ENCODE results near the gene ELN. TPM values are rescaled to one million over a fixed set of nuclear protein-coding genes. Genes with fewer than 3 reads are reported as not detected.

ELN gene
- total RNA-seq, 1 donor from 2014 or later: 8.1 TPM

Other genes with a start within 250 kb of the ELN start
- 1.7 TPM for gene CLDN4, start 197.2 kb upstream of the ELN start, total RNA-seq
- 0.96 TPM for gene METTL27, start 185.7 kb upstream of the ELN start, total RNA-seq
- gene TMEM270, start 167.0 kb upstream of the ELN start, total RNA-seq: not detected
- gene LIMK1, start 55.6 kb downstream of the ELN start, total RNA-seq: 3.7 TPM
- 125 TPM for gene EIF4H, start 146.2 kb downstream of the ELN start, total RNA-seq
- gene LAT2, start 181.8 kb downstream of the ELN start, total RNA-seq: 7.8 TPM
- 11.3 TPM for gene RFC2, start 226.2 kb downstream of the ELN start, total RNA-seq

Measured in left lobe of liver (tissue), 1 donor.